ENCODE measurements around the gene ISX.

GRCh38 chr22:35076630-35077029, 10.7 kb downstream of the ISX start:
- TF ChIP-seq PHF8 (IDR thresholded peaks at IDR 0.05; ENCODE audit: borderline replicate concordance, low read length) (no peak), CTCF (IDR thresholded peaks at IDR 0.05 in 2 of 3, conservative IDR thresholded peaks at IDR 0.05 in 1 of 3; ENCODE audit: insufficient read depth in 2 of 3, low read depth in 1 of 3, low read length in 3 of 3) (no peak), EP300 (IDR thresholded peaks at IDR 0.05; ENCODE audit: low read length) (no peak), RAD21 (CRISPR knock-in tag; conservative IDR thresholded peaks at IDR 0.05 in 1 of 2, IDR thresholded peaks at IDR 0.05 in 1 of 2) (no peak)
